ENCODE data around the gene SLC5A11. TPM values are rescaled to one million over a fixed set of nuclear protein-coding genes. Genes with fewer than 3 reads are reported as not detected.
A peak's percentile ranks its signal among the peaks of the same experiment; 100 is the strongest.
"Not testable (repeated sequence)": the region's sequence is repeated elsewhere in the genome, so short reads cannot be mapped to it uniquely, and the experiment has no call there.

SLC5A11 gene
- total RNA-seq, 1 donor from 2014 or later: not detected

- Mint-ChIP-seq H3K27ac (ENCODE audit: unreplicated experiment) (no peak overlapping the region), H3K9me3 (ENCODE audit: unreplicated experiment) (no peaks in the 10 kb centered on the region), H3K27me3 (ENCODE audit: unreplicated experiment) (no peaks in the 10 kb centered on the region), H3K4me1 (ENCODE audit: unreplicated experiment) (peaks cover 9% of the 10 kb centered on the region), H3K36me3 (ENCODE audit: unreplicated experiment) (no peaks in the 10 kb centered on the region), H3K4me3 (ENCODE audit: unreplicated experiment) (no peak overlapping the region)
- TF ChIP-seq CTCF (IDR thresholded peaks at IDR 0.05): no peak
- DNase-seq (ENCODE audit: extremely low spot score, unreplicated experiment): no peak
These were observed 7.5 kb downstream of the SLC5A11 start for GRCh38 chr16:24853169-24853824.

- no peaks in the 10 kb centered on the region for H3K36me3 Mint-ChIP-seq (ENCODE audit: unreplicated experiment)
- H3K4me3 Mint-ChIP-seq (ENCODE audit: unreplicated experiment): no peak overlapping the region
- no peak for TF ChIP-seq CTCF (IDR thresholded peaks at IDR 0.05)
- H3K4me1 Mint-ChIP-seq (ENCODE audit: unreplicated experiment): peaks cover 9% of the 10 kb centered on the region
- no peak for DNase-seq (ENCODE audit: extremely low spot score, unreplicated experiment)
- peak overlapping the region; percentile 23 for H3K27ac Mint-ChIP-seq (ENCODE audit: unreplicated experiment)
- H3K9me3 Mint-ChIP-seq (ENCODE audit: unreplicated experiment): no peaks in the 10 kb centered on the region
- no peaks in the 10 kb centered on the region for H3K27me3 Mint-ChIP-seq (ENCODE audit: unreplicated experiment)
These were observed 8.1 kb downstream of the SLC5A11 start for GRCh38 chr16:24853830-24854229.

- Mint-ChIP-seq H3K4me3 (ENCODE audit: unreplicated experiment) (no peak overlapping the region), H3K36me3 (ENCODE audit: unreplicated experiment) (no peaks in the 10 kb centered on the region), H3K27me3 (ENCODE audit: unreplicated experiment) (no peaks in the 10 kb centered on the region), H3K27ac (ENCODE audit: unreplicated experiment) (no peak overlapping the region), H3K4me1 (ENCODE audit: unreplicated experiment) (peaks cover 9% of the 10 kb centered on the region), H3K9me3 (ENCODE audit: unreplicated experiment) (no peaks in the 10 kb centered on the region)
- no peak for TF ChIP-seq CTCF (IDR thresholded peaks at IDR 0.05)
- no peak for DNase-seq (ENCODE audit: extremely low spot score, unreplicated experiment)
These were observed 8.9 kb downstream of the SLC5A11 start for GRCh38 chr16:24854607-24855171.

- H3K27me3 Mint-ChIP-seq (ENCODE audit: unreplicated experiment): no peaks in the 10 kb centered on the region
- H3K4me1 Mint-ChIP-seq (ENCODE audit: unreplicated experiment): peaks cover 9% of the 10 kb centered on the region
- no peak overlapping the region for H3K4me3 Mint-ChIP-seq (ENCODE audit: unreplicated experiment)
- no peak for TF ChIP-seq CTCF (IDR thresholded peaks at IDR 0.05)
- no peaks in the 10 kb centered on the region for H3K36me3 Mint-ChIP-seq (ENCODE audit: unreplicated experiment)
- no peak overlapping the region for H3K27ac Mint-ChIP-seq (ENCODE audit: unreplicated experiment)
- DNase-seq (ENCODE audit: extremely low spot score, unreplicated experiment): no peak
- no peaks in the 10 kb centered on the region for H3K9me3 Mint-ChIP-seq (ENCODE audit: unreplicated experiment)
These were observed 9.9 kb downstream of the SLC5A11 start for GRCh38 chr16:24855678-24856077.

- H3K27me3 Mint-ChIP-seq (ENCODE audit: unreplicated experiment); H3K27ac Mint-ChIP-seq (ENCODE audit: unreplicated experiment); H3K4me3 Mint-ChIP-seq (ENCODE audit: unreplicated experiment); H3K9me3 Mint-ChIP-seq (ENCODE audit: unreplicated experiment); H3K4me1 Mint-ChIP-seq (ENCODE audit: unreplicated experiment); DNase-seq (ENCODE audit: extremely low spot score, unreplicated experiment); H3K36me3 Mint-ChIP-seq (ENCODE audit: unreplicated experiment): not testable (repeated sequence)
These were observed 11.1 kb downstream of the SLC5A11 start for GRCh38 chr16:24856871-24857270.

Data from osteocyte (in vitro differentiated cells).